DLD1 (cell line): ENCODE data around the gene ATOH8.
"Not testable (repeated sequence)": the region's sequence is repeated elsewhere in the genome, so short reads cannot be mapped to it uniquely, and the experiment has no call there.

Source experiments
- in situ Hi-C: cut with HindIII; loops from 2 replicates; pipeline ENCODE4 v1.10.0; 2017; ENCODE audit warnings: low sequenced_read_pairs

ATOH8 gene

DNA sequence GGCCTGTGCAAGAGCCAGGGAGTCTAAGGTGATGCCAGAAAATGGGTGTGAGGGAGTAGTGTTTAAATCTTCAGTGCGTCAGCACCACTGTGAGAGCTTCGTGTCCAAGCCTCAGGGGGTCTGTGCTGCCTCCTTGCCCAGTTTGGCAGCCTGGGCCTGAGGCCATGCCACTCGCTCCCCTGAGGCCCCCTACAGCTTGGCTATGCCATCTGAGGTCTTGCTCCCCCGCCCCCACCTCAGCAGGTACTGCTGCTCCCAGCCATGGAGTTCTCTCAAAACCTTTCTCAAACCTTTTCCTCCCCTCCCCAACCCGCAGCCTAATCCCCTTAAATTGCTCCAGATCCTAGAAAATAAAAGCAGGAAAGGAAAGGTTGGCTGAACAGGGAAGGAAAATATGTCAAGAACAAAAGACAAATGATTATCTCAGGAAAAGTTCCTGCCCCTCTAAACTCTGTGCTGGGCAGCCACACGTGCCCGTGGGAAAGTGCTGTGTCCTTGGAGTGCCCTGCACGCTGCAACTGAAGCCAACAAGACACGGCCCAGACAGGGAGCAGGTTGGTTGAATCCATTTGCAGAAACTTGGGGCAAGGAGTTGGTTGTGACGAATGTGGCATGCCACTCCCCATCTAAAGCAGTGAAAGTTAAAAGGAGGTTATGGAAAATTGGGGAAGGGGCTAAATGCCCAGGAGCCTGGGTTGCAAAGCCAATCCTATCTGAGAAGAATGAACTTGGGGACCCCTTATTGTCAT is 61.2 kb downstream of the ATOH8 start:
- in situ Hi-C loops = no loop called here

DNA sequence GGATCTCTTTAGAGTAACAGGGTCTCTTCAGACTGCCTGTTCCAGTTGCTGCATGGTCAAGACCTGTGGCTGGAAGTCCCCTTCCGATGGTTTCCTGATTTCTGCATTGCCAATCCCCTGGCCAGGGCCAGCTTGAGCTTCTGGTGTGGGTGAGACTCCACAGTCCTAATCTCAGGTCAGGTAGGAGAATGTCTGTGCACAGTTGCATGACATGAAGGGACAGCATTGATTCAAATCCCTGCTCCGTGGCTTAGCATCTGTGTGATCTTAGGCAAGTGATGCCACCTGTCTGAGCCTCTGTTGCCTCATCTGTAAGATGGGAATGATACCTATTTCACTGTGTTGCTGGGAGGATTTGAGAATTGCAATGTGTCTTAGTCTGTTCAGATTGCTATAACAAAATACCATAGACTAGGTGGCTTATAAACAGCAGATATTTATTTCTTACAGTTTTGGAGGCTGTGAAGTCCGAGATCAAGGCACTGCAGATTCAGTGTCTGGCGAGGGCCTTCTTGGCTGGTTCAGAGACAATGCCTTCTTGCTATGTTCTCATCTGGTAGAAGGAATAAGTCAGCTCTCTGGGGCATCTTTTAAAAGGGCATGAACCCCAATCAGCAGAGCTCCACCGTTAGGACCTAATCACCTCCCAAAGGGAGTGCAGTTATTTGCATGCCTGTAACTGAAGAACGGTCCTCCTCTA is 66.2 kb downstream of the ATOH8 start:
- in situ Hi-C loops = no loop called here

DNA sequence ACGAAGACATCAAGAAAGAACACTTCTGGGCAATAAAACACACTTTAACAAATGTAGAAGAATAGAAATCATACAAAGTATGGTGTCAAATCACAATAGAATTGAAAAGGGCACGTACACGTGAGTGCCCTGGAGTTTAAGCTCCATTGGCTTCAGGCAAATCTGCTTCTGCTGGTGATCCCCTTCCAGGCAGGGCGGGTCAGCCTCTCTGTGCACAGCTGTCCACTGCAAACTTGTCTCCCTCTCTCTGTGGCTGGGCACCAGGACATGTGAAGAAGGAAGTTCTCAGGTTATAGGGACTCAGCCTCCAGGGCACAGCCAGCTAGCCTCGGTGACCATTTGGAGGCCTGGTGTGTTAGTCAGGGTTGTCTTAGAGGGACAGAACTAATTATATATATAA is 69.0 kb downstream of the ATOH8 start:
- in situ Hi-C loops = no loop called here

DNA sequence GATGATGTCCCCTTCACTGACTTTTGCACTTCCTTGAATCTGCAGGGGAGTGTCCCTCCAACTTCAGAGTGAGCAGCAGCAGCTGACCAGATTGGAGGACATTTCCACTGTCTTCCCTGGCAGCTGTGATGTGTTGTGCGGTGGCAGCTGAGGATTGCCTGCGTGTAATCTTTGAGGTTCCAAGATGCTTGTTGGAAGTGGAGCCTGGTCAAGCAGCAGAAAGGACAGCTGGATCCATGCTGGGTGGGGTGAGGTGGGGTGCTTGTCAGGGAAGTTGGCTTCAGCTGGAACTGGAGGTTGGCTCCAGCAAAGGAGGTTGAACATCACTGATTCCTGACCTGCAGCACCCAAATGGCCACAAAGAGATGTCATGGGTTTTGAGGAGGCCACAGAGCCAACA is 70.2 kb downstream of the ATOH8 start:
- in situ Hi-C loops = no loop called here

DNA sequence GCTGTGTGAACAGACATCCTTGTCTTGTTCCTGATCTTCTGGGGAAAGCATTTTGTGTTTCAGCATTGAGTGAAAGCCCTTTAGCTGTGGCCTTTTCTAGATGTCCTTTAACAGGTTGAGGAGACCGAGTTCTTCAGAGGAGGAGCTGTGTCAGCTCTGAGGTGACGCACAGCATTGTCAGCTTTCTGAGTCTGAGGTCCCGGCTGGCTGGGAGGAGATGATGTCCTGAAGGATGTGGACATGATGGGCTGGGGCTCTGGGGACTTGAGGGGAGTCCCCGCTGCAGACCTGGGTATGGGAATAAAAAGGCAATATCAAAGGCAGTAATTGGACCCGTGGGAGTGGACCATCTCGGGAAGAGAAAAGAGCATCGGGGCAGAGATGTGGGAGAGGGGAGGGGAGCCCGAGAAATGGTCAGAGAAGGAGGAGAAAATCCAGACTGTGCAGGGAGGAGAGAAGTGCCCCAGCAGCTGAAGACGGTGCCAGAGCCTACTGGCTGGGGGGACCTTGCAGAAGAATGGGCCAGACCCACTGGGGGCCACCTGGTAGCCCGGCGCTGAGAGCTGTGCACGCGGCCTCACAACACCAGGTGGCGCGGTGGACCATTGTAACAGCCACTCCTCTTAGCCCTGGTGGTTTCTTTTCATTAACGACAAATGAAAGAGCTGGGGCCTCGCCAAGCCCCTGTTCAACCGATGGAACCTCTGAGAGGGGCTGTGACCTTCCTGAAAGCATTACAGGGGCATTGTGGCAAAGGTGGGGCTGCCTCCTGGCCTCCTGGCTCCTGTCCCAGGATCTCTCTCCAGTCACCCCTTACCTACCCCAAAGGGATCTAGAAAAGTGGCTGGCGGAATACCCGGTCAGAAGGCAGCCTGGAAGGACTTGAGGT is 73.4 kb downstream of the ATOH8 start:
- in situ Hi-C loops = no loop called here

DNA sequence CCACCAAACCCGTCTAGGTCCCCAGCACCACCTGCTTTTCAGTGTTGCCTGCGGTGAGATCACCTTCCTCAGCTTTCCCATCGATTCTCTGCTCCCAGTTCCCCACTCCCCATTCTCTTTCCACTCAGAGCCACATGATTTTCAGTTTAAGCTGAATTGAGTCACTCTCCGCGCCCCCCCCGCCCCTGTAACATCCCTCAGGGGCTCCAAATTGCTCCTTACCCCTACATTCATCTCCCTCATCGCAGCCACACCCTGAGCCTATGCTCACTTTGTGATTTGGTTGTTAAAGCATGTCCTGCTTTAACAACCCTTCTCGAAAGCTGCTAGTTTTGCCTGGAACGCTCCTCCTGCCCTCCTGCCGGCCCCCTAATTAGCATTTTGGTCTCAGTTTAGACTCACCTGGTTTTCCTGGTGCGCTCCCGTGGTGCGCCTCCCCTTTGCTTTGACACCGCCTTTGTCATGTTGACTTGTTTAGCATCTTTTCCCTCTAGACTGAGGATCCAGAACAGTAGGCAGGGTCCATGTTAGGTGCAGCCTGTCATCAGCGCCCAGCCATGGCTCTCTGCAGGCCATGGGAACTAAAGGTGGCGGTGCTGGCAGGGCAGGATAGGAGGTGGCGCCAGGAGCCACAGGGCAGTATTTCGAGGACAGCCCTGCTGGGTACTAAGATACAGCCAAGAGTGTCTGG is 74.2 kb downstream of the ATOH8 start:
- in situ Hi-C loops = no loop called here

DNA sequence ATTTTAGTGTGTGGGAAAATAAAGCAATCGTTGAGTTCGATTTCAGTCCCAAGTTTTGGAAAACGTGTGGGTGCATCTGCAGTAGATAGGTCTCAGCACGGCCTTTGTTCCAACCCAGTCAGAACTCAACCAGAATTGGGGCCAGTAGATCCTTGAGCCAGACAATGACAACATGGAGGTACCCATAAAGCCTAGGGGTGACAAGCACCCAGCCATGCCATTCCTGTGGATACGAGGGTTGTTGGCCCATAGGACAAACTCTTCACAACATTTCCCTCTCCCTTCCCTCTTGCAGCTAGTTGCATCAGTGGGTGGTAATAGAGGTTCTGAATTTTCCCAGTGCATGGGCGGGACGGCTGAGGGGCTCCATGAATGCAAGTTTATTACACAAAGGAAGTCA is 74.9 kb downstream of the ATOH8 start:
- in situ Hi-C loops = no loop called here

DNA sequence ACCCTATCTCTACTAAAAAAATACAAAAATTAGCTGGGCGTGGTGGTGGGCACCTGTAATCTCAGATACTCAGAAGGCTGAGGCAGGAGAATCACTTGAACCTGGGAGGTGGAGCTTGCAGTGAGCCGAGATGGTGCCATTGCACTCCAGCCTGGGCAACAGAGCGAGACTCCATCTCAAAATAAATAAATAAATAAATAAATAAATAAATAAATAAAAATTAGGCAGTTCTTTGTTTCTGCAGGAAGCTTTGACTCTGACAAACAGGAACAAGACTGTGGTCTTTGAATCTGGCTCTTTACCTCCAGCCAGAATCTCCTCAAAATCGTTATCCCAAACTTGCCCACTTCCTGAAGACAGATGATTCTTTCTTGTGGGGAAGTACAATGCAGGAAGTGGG is 75.6 kb downstream of the ATOH8 start:
- in situ Hi-C loops = not testable (repeated sequence)

DNA sequence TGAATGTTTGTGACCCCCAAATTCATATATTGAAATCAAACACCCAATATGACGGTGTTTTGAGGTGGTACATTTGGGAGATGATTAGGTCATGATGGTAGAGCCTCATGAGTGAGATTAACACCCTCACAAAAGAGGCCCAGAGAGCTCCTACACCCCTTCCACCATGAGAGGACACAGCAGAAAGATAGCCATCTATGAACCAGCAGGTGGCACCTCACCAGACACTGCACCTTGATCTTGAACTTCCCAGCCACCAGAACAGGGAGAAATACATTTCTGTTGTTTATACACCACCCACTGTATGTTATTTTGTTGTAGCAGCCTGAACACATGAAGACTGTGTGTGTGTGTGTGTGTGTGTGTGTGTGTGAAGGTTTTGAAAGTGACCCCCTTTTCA is 76.9 kb downstream of the ATOH8 start:
- in situ Hi-C loops = no loop called here

DNA sequence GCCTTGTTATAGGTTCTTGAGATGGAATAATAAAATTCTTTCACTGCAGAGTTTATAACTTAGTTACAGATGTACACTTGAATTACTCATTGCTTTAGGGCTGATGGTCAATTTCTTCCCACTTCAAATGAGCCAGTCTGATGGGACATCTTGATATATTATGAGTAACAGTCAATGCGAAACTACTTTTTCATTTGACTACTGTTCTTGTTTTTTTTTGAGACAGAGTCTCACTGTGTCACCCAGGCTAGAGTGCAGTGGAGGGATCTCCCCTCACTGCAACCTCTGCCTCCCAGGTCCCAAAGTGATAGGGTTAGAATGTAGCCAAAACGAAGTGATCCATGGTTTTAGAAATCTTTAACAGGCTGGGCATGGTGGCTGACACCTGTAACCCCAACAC is 77.9 kb downstream of the ATOH8 start:
- in situ Hi-C loops = no loop called here

DNA sequence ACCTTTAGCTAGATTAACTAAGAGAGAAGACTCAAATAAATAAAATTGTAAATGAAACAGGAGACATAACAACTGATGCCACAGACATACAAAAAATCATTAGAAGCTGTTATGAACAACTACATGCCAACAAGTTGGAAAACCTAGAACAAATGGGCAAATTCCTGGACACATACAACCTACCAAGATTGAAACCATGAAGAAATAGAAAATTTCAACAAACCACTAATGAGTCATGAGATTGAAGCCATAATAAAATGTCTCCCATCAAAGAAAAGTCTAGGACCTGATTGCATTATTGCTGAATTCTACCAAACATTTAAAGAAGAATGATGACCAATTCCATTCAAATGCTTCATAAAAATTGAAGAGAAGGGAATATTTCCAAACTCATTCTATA is 80.7 kb downstream of the ATOH8 start:
- in situ Hi-C loops = no loop called here
